Right lobe of liver (tissue), 4 donors: Measurements from ENCODE around the gene H19.

Source experiments
- CTCF ChIP-seq, 4 donors: fragments of 200-600 bp in 3 of 4; fragments of 450-650 bp in 1 of 4; IDR thresholded peaks; one replicate each; pipeline versions ENCODE4 v1.5.1 to v1.8.0; 2016 to 2022; ENCODE audit warnings: antibody characterized with exemption in 4 of 4, mild to moderate bottlenecking in 2 of 4
- POLR2A ChIP-seq: fragments of 450-650 bp; IDR thresholded peaks from one replicate; pipeline ENCODE4 v1.6.1; 2017; ENCODE audit warnings: antibody characterized with exemption, mild to moderate bottlenecking
- donor health status: DM: no; HTN: no; CAD: no.
- donor health status: DM: no; HTN: no; CAD: no.
- donor health status: DM: no; HTN: yes; CAD: no.

GRCh38 chr11:1988174-1988573 lies 9.5 kb downstream of the H19 start:
- TF ChIP-seq CTCF (IDR thresholded peaks at IDR 0.05) (no peak), POLR2A (no peak)
